WERI-Rb-1 (cell line): Measurements from ENCODE around the gene ZBTB42.

ENCODE experiments used
- DNase-seq: peaks from one replicate; pipeline ENCODE4 v3.0.0-alpha.2; 2020
- H3K27ac ChIP-seq: fragments of 250-450 bp; sonication (Bioruptor Pico); 2 replicates; pipeline ENCODE4 v1.5.1; 2020; ENCODE audit warnings: mild to moderate bottlenecking, moderate library complexity
- H3K27me3 ChIP-seq: fragments of 250-450 bp; sonication (Bioruptor Pico); 2 replicates; pipeline ENCODE4 v1.5.1; 2021; ENCODE audit warnings: mild to moderate bottlenecking, low read depth, moderate library complexity; ENCODE audit not compliant: insufficient read depth, severe bottlenecking
- H3K36me3 ChIP-seq: fragments of 250-450 bp; sonication (Bioruptor Pico); 2 replicates; pipeline ENCODE4 v1.5.1; 2020; ENCODE audit warnings: mild to moderate bottlenecking, moderate library complexity
- H3K4me3 ChIP-seq: 2 replicates; pipeline ENCODE4 v1.5.1; 2011; ENCODE audit warnings: low read depth, mild to moderate bottlenecking, control low read depth, low read length
- H3K9me3 ChIP-seq: fragments of 250-450 bp; sonication (Bioruptor Pico); 2 replicates; pipeline ENCODE4 v1.5.1; 2021; ENCODE audit warnings: mild to moderate bottlenecking, moderate library complexity; ENCODE audit not compliant: severe bottlenecking
- TF ChIP-seq, protein P1 (sequence below): IDR thresholded peaks from 2 replicates; pipeline ENCODE4 v1.5.1; 2011; ENCODE audit warnings: low read depth, mild to moderate bottlenecking, control low read depth, inconsistent platforms, low read length

The ZBTB42 gene

DNA sequence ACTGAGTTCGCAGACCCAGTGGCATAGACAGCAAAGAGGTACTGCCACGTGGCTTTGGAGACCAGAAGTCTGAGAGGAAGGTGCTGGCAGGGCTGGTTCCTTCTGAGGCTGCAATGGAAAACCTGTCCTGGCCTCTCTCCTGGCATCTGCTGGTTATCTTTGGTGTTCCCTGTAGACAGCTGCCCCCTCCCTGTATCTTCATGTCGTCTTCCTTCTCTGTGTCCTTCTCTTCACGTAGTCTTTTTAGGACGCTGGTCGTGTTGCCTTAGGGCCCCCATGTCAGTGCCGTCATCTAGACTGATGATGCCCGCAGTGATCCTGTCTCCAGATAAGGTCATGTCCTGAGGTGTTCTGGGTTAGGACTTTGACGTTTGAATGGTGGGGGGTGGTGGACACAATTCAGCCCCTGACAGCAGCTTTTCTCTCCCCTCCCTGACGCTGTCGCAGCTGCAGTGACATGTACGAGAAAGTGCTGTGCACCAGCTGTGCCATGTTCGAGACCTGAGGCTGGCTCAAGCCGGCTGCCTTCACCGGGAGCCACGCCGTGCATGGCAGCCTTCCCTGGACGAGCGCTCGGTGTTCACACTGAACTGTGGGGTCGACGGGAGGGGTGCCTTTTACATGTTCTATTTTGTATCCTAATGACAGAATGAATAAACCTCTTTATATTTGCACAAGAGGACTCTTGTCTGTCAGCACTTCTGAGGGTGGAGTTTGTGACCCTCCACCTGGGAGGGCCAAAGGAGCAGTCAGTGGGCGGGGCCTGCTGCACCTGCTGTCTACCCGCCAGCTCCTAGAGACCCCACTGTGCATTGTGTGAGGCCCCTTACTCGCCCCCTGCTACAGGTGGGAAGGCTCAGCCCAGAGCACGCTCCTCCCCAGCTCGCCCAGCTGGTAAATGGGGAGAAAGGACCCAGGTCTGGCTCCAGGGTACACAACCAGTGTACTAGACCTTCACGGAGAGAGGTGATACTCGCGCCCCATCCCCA lies 41.6 kb upstream of the ZBTB42 start:
- Histone ChIP-seq H3K9me3 (no peaks in the 10 kb centered on the region), H3K36me3 (peaks cover 70% of the 10 kb centered on the region), H3K27me3 (no peaks in the 10 kb centered on the region), H3K27ac (no peak overlapping the region), H3K4me3 (no peak overlapping the region)
- TF ChIP-seq, protein P1, sequence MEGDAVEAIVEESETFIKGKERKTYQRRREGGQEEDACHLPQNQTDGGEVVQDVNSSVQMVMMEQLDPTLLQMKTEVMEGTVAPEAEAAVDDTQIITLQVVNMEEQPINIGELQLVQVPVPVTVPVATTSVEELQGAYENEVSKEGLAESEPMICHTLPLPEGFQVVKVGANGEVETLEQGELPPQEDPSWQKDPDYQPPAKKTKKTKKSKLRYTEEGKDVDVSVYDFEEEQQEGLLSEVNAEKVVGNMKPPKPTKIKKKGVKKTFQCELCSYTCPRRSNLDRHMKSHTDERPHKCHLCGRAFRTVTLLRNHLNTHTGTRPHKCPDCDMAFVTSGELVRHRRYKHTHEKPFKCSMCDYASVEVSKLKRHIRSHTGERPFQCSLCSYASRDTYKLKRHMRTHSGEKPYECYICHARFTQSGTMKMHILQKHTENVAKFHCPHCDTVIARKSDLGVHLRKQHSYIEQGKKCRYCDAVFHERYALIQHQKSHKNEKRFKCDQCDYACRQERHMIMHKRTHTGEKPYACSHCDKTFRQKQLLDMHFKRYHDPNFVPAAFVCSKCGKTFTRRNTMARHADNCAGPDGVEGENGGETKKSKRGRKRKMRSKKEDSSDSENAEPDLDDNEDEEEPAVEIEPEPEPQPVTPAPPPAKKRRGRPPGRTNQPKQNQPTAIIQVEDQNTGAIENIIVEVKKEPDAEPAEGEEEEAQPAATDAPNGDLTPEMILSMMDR, result no peak
- no peak for DNase-seq

DNA sequence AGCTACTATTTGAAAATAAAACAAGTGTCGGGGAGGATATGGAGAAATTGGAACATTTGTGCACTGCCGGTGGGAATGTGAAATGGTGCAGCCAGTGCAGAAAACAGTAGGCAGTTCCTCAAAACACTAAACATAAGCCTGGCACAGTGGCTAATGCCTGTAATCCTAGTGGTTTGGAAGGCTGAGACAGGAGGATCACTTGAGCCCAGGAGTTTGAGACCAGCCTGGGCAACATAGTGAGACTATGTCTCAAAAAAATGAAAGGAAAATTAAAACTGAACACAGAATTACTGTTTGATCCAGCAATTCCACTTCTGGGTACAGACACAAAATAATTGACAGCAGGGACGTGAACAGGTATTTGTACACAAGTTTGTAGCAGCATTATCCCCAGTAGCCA lies 35.4 kb upstream of the ZBTB42 start:
- no peak overlapping the region for H3K4me3 ChIP-seq
- H3K36me3 ChIP-seq, result peaks cover 24% of the 10 kb centered on the region
- H3K9me3 ChIP-seq, result no peaks in the 10 kb centered on the region
- DNase-seq, result no peak
- no peak overlapping the region for H3K27ac ChIP-seq
- H3K27me3 ChIP-seq, result no peaks in the 10 kb centered on the region
- TF ChIP-seq, protein P1, result no peak

- TF ChIP-seq, protein P1, result no peak
- no peak for DNase-seq
Observed at GRCh38 chr14:104766256-104766862, 34.5 kb upstream of the ZBTB42 start.

DNA sequence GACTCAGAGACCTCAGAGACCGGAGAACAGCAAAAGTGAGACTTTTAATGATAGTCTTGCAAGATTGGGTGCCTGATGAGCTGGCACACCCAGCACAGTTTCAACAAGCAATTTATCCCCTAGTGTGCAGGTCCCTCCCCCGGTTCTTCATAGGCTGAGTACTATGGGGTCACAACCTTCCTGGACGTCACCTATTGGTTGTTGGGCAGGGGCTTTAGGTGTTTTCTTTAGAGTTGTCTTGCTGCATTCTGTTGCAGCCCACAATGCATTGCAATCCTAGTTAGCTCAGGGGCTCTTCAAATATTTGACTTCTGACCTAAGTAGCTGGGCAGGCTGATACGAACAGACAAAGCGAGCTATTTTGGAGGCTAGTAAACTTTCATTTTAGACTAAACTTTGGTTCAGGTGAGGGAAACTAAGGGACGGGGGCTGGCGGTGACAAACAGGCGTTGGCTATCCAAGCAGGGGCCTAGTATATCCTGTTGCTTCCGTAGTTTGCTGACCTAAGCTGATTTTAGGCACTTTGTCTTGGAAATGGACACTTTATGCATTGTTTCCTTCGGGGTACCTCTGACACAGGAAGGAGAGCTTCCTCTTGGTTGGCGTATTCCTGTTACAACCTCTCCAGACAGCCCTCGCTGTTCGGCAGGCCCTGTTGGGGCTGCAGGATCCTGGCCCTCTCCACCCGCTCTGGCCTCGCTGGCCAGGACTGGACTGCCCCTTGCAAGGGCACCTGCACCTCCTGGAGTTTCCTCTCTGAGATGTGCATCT lies 33.9 kb upstream of the ZBTB42 start:
- Histone ChIP-seq H3K27me3 (no peaks in the 10 kb centered on the region), H3K27ac (no peak overlapping the region), H3K4me3 (no peak overlapping the region), H3K36me3 (peaks cover 31% of the 10 kb centered on the region), H3K9me3 (peaks cover 8% of the 10 kb centered on the region)
- no peak for DNase-seq
- TF ChIP-seq, protein P1, result no peak

More at GRCh38 chr14:104766256-104766862, 34.5 kb upstream of the ZBTB42 start:
- Histone ChIP-seq H3K27ac (no peak overlapping the region), H3K9me3 (peaks cover 6% of the 10 kb centered on the region), H3K36me3 (peaks cover 27% of the 10 kb centered on the region), H3K4me3 (no peak overlapping the region), H3K27me3 (no peaks in the 10 kb centered on the region)

- no peak overlapping the region for H3K27ac ChIP-seq
- TF ChIP-seq, protein P1, result no peak
- H3K4me3 ChIP-seq, result no peak overlapping the region
- H3K36me3 ChIP-seq, result peaks cover 31% of the 10 kb centered on the region
- no peaks in the 10 kb centered on the region for H3K27me3 ChIP-seq
- peaks cover 8% of the 10 kb centered on the region for H3K9me3 ChIP-seq
- no peak for DNase-seq
Observed at GRCh38 chr14:104767634-104767918, 33.3 kb upstream of the ZBTB42 start.
